Kidney capillary endothelial cell (primary cell): ENCODE data around the gene RNF220.
"Not testable (repeated sequence)": the region's sequence is repeated elsewhere in the genome, so short reads cannot be mapped to it uniquely, and the experiment has no call there.

Source experiments
- DNase-seq: peaks from one replicate; pipeline ENCODE4 v3.0.0-alpha.2; 2018; ENCODE audit warnings: low spot score

RNF220 gene

GRCh38 chr1:44496541-44497171 lies 91.6 kb downstream of the RNF220 start:
- DNase-seq, result no peak

GRCh38 chr1:44497422-44498170 lies 92.5 kb downstream of the RNF220 start:
- no peak for DNase-seq

DNA sequence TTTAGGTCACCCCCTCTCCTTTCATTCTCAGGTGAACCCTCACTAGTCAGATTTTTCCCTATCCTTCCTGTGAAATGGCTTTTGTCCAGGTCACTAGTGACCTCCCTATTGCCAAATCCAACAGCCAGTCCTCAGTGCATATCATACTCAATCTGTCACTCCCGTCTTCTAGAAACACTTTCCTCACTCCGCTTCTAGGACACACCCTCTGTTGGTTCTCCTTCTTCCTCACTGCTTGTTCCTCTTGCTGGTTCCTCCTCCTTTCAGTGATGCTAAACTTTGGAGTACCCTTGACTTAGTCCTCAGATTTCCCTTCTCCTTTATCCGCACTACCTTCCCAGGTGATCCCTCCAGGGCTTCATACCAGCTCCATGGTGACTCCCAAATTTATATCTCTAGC lies 94.3 kb downstream of the RNF220 start:
- no peak for DNase-seq

DNA sequence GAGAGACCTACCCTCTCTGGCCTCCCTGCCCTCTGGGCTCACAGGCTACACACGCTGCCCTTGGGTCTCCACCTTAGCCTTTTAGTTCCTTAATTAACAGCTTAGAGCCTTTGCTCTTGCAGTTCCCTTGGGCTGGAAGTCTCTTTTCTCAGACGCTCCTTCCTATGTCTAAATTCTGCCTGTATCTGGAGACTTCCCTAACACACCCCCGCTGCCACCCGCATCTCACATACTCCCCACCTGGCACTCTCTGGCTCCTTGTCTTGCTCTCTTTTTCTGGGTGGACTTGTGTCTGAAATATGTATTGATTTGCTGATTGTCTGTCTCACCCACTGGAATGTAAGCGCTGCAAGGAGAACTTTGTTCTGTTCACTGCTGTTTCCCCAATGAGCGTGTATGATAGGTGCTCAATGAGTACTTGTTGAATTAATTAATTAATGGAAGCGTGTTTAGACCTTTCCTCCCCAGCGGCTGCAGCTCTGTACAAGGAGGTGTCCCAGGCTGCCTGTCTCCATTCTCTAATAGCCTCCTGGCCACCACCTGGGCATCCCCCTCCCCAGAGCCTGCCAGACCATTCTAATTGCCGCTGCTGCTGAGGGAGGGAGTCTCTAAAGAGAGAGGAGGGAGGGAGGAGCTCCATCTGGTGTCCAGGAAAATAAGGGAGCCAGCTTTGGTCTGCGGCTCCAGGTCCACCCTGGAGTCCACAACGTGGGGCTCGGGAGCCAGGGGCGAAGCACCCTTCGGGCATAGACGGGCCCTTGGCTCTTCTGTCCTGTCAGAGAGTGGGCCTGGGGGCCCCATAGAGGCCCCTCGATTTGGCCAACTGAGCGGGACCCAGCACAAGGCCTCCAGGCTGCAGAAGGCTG lies 95.4 kb downstream of the RNF220 start:
- DNase-seq, result peak; percentile 9

GRCh38 chr1:44501047-44501890 lies 96.2 kb downstream of the RNF220 start:
- no peak for DNase-seq

DNA sequence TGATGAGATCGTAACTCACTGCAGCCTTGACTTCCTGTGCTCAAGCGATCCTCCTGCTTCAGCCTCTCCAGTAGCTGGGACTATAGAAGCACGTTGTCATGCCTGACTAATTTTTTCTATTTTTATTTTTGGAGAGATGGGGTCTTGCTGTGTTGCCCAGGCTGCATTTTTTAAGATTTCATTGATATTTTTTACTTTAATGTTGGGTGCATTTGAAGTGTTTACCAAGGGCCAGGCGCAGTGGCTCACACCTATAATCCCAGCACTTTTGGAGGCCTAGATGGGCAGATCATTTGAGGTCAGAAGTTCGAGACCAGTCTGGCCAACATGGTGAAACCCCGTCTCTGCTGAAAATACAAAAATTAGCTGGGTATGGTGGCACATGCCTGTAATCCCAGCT lies 97.8 kb downstream of the RNF220 start:
- DNase-seq, result not testable (repeated sequence)

GRCh38 chr1:44503625-44504024 lies 98.6 kb downstream of the RNF220 start:
- no peak for DNase-seq

- no peak for DNase-seq
Measured at GRCh38 chr1:44505210-44505993, 100.3 kb downstream of the RNF220 start.

DNA sequence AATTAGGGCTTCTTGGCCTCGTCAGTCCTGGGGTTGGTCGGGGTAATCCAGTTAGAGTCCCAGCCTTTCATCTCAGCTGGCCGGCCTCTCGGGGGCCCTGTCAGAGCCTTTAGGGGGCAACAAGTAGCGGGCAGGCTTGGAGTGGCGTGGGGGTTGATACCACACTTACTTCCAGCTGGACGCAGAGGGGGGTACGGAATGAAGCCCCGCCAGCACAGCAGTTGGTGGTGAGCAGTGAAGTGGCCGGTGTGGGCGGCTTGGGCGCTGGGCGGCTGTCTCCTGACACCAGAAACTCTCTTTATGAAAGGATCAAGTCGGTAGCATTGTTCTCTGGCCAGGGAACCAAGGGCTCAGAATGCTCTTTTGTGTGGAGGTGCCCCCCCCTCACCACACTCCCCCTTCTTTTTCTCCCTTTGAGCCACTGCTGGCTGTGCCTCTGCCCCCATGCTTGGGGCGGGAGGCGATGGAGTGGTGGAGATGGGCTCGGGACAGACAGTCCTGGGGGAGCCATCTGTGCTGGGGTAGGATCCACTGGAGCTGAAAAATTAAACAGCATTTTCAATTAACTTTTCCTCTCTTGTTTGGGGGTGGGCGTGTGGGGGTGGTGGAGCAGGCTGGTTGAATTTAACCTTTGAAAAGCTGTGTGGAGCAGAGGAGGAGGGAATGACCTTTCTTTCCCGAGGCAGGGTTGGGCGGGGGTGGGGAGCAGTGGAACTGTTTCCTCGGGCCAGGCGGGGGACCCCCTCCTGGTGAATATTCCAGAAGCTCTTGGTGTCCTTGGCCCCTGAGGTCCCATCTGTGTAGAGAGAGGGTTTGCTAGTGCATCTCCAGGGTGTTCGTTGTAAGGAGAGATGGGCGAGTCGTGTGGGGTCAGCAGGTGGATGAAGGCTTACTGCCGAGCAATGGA lies 102.7 kb downstream of the RNF220 start:
- DNase-seq, result no peak

GRCh38 chr1:44508397-44508745 lies 103.3 kb downstream of the RNF220 start:
- DNase-seq, result no peak

GRCh38 chr1:44511363-44511762 lies 106.3 kb downstream of the RNF220 start:
- no peak for DNase-seq

DNA sequence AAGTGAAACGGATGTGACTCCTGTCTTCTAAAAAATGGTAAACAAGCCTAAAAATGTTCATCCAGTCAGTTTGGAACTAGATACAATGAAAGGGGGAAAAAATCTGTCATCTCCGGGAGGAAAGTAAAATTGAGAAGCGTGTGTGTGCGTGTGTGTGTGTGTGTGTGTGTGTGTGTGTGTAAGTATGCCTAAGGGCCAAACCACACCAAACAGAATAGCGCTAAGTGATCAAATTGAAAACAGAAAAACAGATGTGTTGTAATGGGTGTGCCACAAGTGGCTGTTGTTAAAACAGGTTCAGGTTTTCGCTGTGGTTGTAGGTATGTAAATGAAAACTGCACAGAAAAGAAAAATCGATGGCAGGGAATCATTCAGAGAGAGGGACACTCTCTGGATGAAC lies 106.7 kb downstream of the RNF220 start:
- no peak for DNase-seq

- DNase-seq, result no peak
Measured at GRCh38 chr1:44512313-44512885, 107.3 kb downstream of the RNF220 start.

DNA sequence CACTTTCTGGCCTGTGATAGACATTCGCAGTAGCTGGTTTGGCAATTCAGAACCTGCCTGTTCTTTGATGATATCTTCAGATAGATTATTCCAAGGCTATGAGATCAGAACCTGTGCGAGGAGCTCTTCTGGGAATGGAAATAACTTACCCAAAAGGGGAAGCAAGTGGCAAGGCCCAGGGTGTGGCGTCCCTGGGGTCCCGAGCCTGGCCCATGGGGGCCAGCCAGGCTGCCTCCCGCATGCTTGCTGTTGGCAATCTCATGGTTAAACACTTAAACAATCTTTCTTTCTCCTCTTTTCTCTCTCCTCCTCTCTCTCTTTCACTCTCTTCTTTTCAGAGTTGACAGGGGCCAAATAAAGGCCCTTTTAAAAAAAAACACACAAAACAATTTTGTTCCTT lies 108.1 kb downstream of the RNF220 start:
- DNase-seq, result no peak

DNA sequence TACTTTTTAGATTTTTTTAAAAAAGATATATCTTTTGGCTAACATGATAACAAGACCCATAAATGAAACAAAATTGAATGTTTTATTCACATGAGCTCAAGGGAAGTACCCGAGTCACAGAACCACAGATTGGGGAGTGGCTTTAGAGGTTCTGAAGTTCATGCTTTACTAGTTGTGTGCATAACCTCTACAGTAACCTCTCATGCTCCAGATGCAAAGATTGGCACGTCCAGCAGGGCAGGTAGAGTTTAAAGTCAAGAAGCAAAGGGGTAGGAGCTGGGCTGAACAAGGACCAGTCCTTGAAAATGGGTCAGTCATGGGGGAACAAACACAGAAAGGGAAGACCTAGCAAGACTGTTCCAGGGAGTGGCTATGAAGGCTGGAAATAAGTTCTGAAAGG lies 109.6 kb downstream of the RNF220 start:
- no peak for DNase-seq

DNA sequence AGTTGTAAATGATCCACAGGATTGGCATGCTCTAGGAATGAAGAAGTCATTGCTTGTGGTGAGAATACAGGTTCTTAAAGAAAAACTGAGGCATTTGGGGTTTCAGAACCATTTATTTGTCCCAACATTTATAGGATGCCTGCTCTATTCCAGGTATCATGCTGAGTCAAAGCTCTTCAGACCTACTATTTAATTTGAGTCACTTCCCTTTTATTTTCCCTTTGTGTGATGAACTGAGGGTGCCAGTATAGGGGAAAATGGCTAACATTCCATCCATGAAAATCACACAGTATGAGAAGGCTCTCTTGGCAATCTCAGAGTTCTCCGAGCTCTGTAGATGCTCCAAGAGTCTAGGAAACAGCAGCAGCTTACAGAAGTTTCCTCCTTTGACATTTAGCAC lies 110.4 kb downstream of the RNF220 start:
- no peak for DNase-seq

DNA sequence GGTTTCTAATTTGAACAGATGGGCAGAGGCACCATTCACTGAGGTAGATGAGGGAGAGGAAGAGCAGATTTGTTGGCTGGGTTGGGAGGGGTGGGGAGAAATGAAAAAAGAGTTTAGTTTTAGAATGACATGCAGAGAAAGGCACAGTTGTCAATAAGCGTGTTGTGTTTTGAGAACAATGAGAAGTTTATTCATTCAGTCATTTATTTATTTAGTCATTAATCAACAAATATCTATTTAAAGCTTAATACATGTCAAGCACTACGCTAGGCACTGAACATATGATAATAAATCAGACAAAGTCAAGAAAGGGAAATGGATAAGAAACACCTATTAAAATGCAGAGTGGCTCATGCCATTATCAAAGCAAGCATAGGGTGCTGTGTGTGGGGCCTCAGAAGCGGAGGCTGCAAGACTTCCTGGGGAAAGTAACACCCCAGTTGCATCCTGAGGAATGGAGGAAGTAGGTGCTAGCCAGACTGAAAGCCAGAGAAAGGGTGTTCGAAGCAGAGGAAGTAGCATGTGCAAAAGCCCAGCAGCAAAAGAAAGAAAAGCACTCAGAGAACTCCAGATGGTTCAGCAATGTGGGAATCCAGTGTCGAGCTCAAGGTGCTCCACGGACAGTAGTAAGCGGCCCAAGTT lies 114.1 kb downstream of the RNF220 start:
- no peak for DNase-seq

- DNase-seq, result no peak
Measured at GRCh38 chr1:44521378-44522080, 116.5 kb downstream of the RNF220 start.
